K562 (cell line): ENCODE data around the gene SLX4IP. TPM values are rescaled to one million over a fixed set of nuclear protein-coding genes. Genes with fewer than 3 reads are reported as not detected.

Experiments
- ATAC-seq: fragments of 200-7000 bp; cut with Tn5 transposase; 3 replicates; pipeline ENCODE4 v1.9.1; 2020; ENCODE audit warnings: moderate library complexity
- BruUV-seq: library from RNA; stranded (reverse); fragments of 400-500 nt; replicated peaks from 2 replicates; lab custom pipeline; 2021; lab: Mats Ljungman, UMichigan
- CTCF ChIA-PET: fragments of 300-600 bp; formaldehyde crosslinking; extraction: SDS; loops from one replicate; lab custom pipeline; 2021; ENCODE audit warnings: low intra/inter-chr PET ratio; lab: Yijun Ruan, JAX
- POLR2A ChIA-PET: fragments of 300-600, 350-650 bp; sonication (Branson Sonifier 250); formaldehyde crosslinking; extraction: SDS; loops from one replicate; lab custom pipeline; 2021; ENCODE audit warnings: antibody characterized with exemption, inconsistent platforms; lab: Yijun Ruan, JAX
- DNase-seq, 4 experiments: peaks; one replicate each; pipeline versions ENCODE4 v3.0.0 to v3.0.0-alpha.2; 2011 to 2018; ENCODE audit warnings: low spot score in 3 of 4, mixed read lengths in 3 of 4; ENCODE audit errors: extremely low read depth in 1 of 4
- FAIRE-seq: peaks from 2 replicates; lab custom pipeline; 2011; peaks lifted over from hg19 to GRCh38; lab: Jason Lieb, UNC
- H2AFZ ChIP-seq: 2 replicates; pipeline ENCODE4 v1.6.0; 2011; ENCODE audit warnings: low read depth, low read length, control low read depth, inconsistent platforms
- H3K27ac ChIP-seq: fragments of 200-600 bp; 3 replicates; pipeline ENCODE4 v1.8.0; 2011; ENCODE audit warnings: low read depth, mild to moderate bottlenecking, control low read depth, inconsistent platforms, low read length, moderate library complexity, mixed read lengths; ENCODE audit errors: extremely low read depth
- H3K27me3 ChIP-seq, 2 experiments: fragments of 300-600 bp in 1 of 2; 2 replicates in 1 of 2; 3 replicates in 1 of 2; pipeline versions ENCODE4 v1.6.0 to v1.8.0; 2011; ENCODE audit warnings: inconsistent platforms in 2 of 2, low read length in 2 of 2, mild to moderate bottlenecking in 1 of 2, mixed read lengths in 1 of 2, moderate library complexity in 1 of 2; ENCODE audit not compliant: control insufficient read depth in 2 of 2, insufficient read depth in 2 of 2
- H3K36me3 ChIP-seq: fragments of 300-600 bp; 3 replicates; pipeline ENCODE4 v1.8.0; 2011; ENCODE audit warnings: mild to moderate bottlenecking, low read length, inconsistent platforms; ENCODE audit not compliant: control insufficient read depth, insufficient read depth
- H3K4me1 ChIP-seq, 2 experiments: fragments of 200-600 bp in 1 of 2; replicated peaks in 1 of 2; 2 replicates in 1 of 2; 3 replicates in 1 of 2; pipeline versions ENCODE4 v1.5.1 to v1.8.0; 2011; ENCODE audit warnings: inconsistent platforms in 2 of 2, low read length in 2 of 2, mild to moderate bottlenecking in 1 of 2, mixed read lengths in 1 of 2, moderate library complexity in 1 of 2; ENCODE audit not compliant: control insufficient read depth in 2 of 2, insufficient read depth in 2 of 2
- H3K4me2 ChIP-seq: 2 replicates; pipeline ENCODE4 v1.6.1; 2011; ENCODE audit warnings: low read length, control low read depth, inconsistent platforms, mixed read lengths; ENCODE audit not compliant: insufficient read depth
- H3K4me3 ChIP-seq: fragments of 200-600 bp; sonication (generic), shearing (Covaris generic); 2 replicates; pipeline ENCODE4 v1.5.1; 2016; ENCODE audit warnings: control low read depth, inconsistent platforms
- H3K79me2 ChIP-seq: fragments of 200-600 bp; 3 replicates; pipeline ENCODE4 v1.8.0; 2011; ENCODE audit warnings: low read length, inconsistent platforms; ENCODE audit not compliant: control insufficient read depth, insufficient read depth
- H3K9ac ChIP-seq, 2 experiments: 2 replicates each; pipeline versions ENCODE4 v1.6.0 to v1.6.1; 2011; ENCODE audit warnings: low read depth in 2 of 2, low read length in 2 of 2, control low read depth in 1 of 2, inconsistent platforms in 1 of 2, mild to moderate bottlenecking in 1 of 2, mixed read lengths in 1 of 2; ENCODE audit not compliant: insufficient read depth in 1 of 2
- H3K9me1 ChIP-seq: one replicate; pipeline ENCODE4 v1.6.0; 2011; ENCODE audit warnings: inconsistent platforms, mild to moderate bottlenecking, low read length, moderate library complexity; ENCODE audit not compliant: control insufficient read depth, insufficient read depth
- H3K9me3 ChIP-seq: replicated peaks from 2 replicates; pipeline ENCODE4 v1.5.1; 2011; ENCODE audit warnings: low read depth, low read length, inconsistent platforms; ENCODE audit not compliant: control insufficient read depth, insufficient read depth
- H4K20me1 ChIP-seq: replicated peaks from 2 replicates; pipeline ENCODE4 v1.6.1; 2011; ENCODE audit warnings: low read length, inconsistent platforms, mixed read lengths; ENCODE audit not compliant: control insufficient read depth, insufficient read depth
- NR3C1 ChIP-seq: sonication (generic); formaldehyde crosslinking; IDR thresholded peaks from 2 replicates; pipeline ENCODE4 v1.8.1; 2022; ENCODE audit warnings: missing genetic modification reagents
- POLR3G ChIP-seq: IDR thresholded peaks from 2 replicates; pipeline ENCODE4 v1.6.1; 2011; ENCODE audit not compliant: insufficient read length, insufficient replicate concordance; ENCODE audit errors: extremely low read depth
- WGBS: fragments of 100-300 bp; shearing (Covaris generic); methylation state at CpG from one replicate; pipeline ENCODE4 v1.1.6; 2016; ENCODE audit warnings: low coverage, mixed read lengths; ENCODE audit not compliant: insufficient coverage; ENCODE audit errors: missing lambda C conversion rate; 5-methylcytosine and 5-hydroxymethylcytosine counted together
- in situ Hi-C: fragments of 300-500 bp; cut with MboI; formaldehyde crosslinking; loops from 4 replicates; pipeline ENCODE4 v1.15.0; 2018; ENCODE audit warnings: inconsistent platforms, mixed read lengths
- intact Hi-C: fragments of 100-400 bp; cut with micrococcal nuclease; formaldehyde crosslinking; loops from 2 replicates; pipeline ENCODE4 v1.14.2; 2022
- polyA plus RNA-seq, 8 experiments: library from polyadenylated mRNA; depleted of rRNA in 4 of 8; stranded (reverse) in 5 of 8; unstranded in 3 of 8; fragments of >200 nt; fragmentation: Nextera tagmentation in 2 of 8; fragmentation: Illumina TruSeq in 1 of 8; extraction: Ambion mirVana in 2 of 8; extraction: Trizol in 1 of 8; gene quantifications; 2 replicates each; pipeline versions ENCODE4 v1.2.1 to v1.2.3, GENCODE V29; 2011 to 2014; ENCODE audit warnings: inconsistent platforms in 1 of 8, missing spikeins in 1 of 8
- total RNA-seq, 7 experiments: library from RNA; depleted of rRNA in 6 of 7; stranded (reverse); fragments of >200 nt in 6 of 7; fragmentation: Illumina TruSeq in 2 of 7; extraction: Trizol in 2 of 7; gene quantifications; 2 replicates each; pipeline versions ENCODE4 v1.2.1 to v1.2.3, GENCODE V29; 2011 to 2021; ENCODE audit warnings: low replicate concordance in 1 of 7
- TF ChIP-seq, protein P1 (sequence below), 2 experiments: fragments of 450-650 bp; formaldehyde crosslinking in 1 of 2; IDR thresholded peaks; 2 replicates each; pipeline versions ENCODE4 v1.4.0 to v1.6.1; 2014 to 2020; ENCODE audit warnings: mild to moderate bottlenecking in 2 of 2, borderline replicate concordance in 1 of 2, low read depth in 1 of 2

SLX4IP gene
- total and polyA plus RNA-seq, 9 of the 15 experiments (the other 6 are each of a cell fraction or from before 2014, with no cell fraction given): 1.5 to 5.9 (median 3.5) TPM

DNA sequence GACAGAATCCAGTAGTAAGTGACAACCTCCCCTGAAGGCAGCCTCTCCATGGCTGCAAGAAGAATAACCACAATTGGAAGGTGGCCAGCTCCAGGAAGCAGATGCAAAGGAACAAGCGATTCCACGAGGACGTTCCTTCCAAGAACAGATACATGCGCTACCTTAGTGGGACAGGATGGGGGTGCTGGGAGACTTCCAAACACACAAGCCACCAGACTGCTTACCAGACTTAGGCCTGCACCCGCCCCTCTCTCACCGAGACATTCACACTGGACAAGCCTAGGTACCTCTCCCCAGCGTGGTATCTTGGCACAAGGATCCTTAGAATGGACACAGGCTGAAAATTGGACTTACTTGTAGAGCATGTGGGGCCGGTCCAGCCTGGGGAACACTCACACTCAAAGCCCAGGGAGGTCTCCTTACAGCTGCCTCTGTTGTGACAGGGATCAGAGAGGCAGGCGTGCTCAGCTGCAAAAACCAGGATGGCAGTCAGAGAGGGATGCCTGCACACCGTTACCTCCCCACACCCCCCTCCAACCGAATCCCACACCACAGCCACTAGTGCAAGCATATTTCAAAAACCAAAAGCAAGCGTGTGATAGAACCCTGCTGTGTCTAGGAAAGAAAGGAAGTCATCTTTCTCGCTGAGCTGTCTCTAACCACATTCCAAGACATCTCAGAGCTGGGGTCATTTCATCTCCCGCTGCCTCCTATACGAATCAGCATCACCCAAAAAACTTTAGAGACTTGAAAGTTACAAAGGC, 216.3 kb downstream of the SLX4IP start:
- intact Hi-C loops (no loop called here), in situ Hi-C loops (no loop called here)
- H3K4me3 ChIP-seq: no peak overlapping the region
- BruUV-seq: no TSS peak
- no peaks in the 10 kb centered on the region for H3K79me2 ChIP-seq
- H3K4me1 ChIP-seq: no peaks in the 10 kb centered on the region
- TF ChIP-seq NR3C1 (no peak), POLR3G (no peak)
- TF ChIP-seq, protein P1, sequence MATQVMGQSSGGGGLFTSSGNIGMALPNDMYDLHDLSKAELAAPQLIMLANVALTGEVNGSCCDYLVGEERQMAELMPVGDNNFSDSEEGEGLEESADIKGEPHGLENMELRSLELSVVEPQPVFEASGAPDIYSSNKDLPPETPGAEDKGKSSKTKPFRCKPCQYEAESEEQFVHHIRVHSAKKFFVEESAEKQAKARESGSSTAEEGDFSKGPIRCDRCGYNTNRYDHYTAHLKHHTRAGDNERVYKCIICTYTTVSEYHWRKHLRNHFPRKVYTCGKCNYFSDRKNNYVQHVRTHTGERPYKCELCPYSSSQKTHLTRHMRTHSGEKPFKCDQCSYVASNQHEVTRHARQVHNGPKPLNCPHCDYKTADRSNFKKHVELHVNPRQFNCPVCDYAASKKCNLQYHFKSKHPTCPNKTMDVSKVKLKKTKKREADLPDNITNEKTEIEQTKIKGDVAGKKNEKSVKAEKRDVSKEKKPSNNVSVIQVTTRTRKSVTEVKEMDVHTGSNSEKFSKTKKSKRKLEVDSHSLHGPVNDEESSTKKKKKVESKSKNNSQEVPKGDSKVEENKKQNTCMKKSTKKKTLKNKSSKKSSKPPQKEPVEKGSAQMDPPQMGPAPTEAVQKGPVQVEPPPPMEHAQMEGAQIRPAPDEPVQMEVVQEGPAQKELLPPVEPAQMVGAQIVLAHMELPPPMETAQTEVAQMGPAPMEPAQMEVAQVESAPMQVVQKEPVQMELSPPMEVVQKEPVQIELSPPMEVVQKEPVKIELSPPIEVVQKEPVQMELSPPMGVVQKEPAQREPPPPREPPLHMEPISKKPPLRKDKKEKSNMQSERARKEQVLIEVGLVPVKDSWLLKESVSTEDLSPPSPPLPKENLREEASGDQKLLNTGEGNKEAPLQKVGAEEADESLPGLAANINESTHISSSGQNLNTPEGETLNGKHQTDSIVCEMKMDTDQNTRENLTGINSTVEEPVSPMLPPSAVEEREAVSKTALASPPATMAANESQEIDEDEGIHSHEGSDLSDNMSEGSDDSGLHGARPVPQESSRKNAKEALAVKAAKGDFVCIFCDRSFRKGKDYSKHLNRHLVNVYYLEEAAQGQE (IDR thresholded peaks at IDR 0.05; ENCODE audit: borderline replicate concordance): no peak
- TF ChIP-seq, protein P1 (CRISPR knock-in tag; IDR thresholded peaks at IDR 0.05; ENCODE audit: low read depth): no peak
- ATAC-seq: 0 out of 3 replicates have a peak, but pooled peaks have one; percentile 27
- peak in 1 of 4 experiments; percentile 4 for DNase-seq
- FAIRE-seq: no peak
- H4K20me1 ChIP-seq: no peaks in the 10 kb centered on the region
- no peaks in the 10 kb centered on the region for H3K36me3 ChIP-seq
- H3K27me3 ChIP-seq: peaks cover 3 to 34% of the 10 kb centered on the region in 2 experiments; a peak in 2 of 5 replicates
- no peaks in the 10 kb centered on the region for H3K9me3 ChIP-seq
- CTCF ChIA-PET: no interaction called here
- H3K27ac ChIP-seq: no peak overlapping the region
- 3% methylated on average over 13 of the region's 15 CpGs for WGBS
- no peaks in the 10 kb centered on the region for H3K9me1 ChIP-seq
- H3K4me2 ChIP-seq: no peak overlapping the region
- POLR2A ChIA-PET: interaction anchor here (0.7 kb wide), 1 partner anchor 144 kb away, joined by 5 read pairs; no protein-coding TSS in a partner anchor
- no peak overlapping the region for H2AFZ ChIP-seq
- no peak overlapping the region for H3K9ac ChIP-seq
